Hematopoietic multipotent progenitor cell treated with erythropoietin and hydrocortisone succinate and interleukin-3 and kit ligand, for 4 days (in vitro differentiated cells): ENCODE measurements around the gene IL4R.
"Not testable (repeated sequence)": the region's sequence is repeated elsewhere in the genome, so short reads cannot be mapped to it uniquely, and the experiment has no call there.

Source experiments
- DNase-seq: peaks from one replicate; pipeline ENCODE4 v3.0.0-alpha.2; 2015

Gene IL4R

GRCh38 chr16:27408012-27408601 is 94.3 kb downstream of the IL4R start:
- DNase-seq = peak; percentile 63

GRCh38 chr16:27408602-27409031 is 94.8 kb downstream of the IL4R start:
- no peak for DNase-seq

GRCh38 chr16:27409958-27410357 is 96.2 kb downstream of the IL4R start:
- DNase-seq = not testable (repeated sequence)

GRCh38 chr16:27410761-27411160 is 97.0 kb downstream of the IL4R start:
- DNase-seq = no peak

- no peak for DNase-seq
Measured at GRCh38 chr16:27413956-27414355, 100.2 kb downstream of the IL4R start.
